Motor neuron (in vitro differentiated cells): Measurements from ENCODE around the gene TMEM139. TPM values are rescaled to one million over a fixed set of nuclear protein-coding genes. Genes with fewer than 3 reads are reported as not detected.

ENCODE experiments used
- ATAC-seq, 8 experiments: fragments of 200-7000 bp; cut with Tn5 transposase; replicated peaks in 6 of 8; 2 replicates each; pipeline ENCODE4 v1.8.0; 2021; ENCODE audit warnings: mild to moderate bottlenecking in 8 of 8, moderate library complexity in 8 of 8
- H3K27ac ChIP-seq, 2 donors: fragments of 250-450 bp; sonication (Bioruptor Pico); 2 replicates each; pipeline ENCODE4 v1.9.0; 2021; ENCODE audit warnings: antibody characterized with exemption in 2 of 2, mild to moderate bottlenecking in 2 of 2, moderate library complexity in 1 of 2
- H3K4me1 ChIP-seq, 2 donors: fragments of 250-450 bp; sonication (Bioruptor Pico); replicated peaks in 1 of 2; 2 replicates each; pipeline ENCODE4 v1.6.1; 2021; ENCODE audit warnings: antibody characterized with exemption in 2 of 2, mild to moderate bottlenecking in 2 of 2, moderate library complexity in 1 of 2
- H3K4me3 ChIP-seq, 5 donors: fragments of 250-450 bp; sonication (Bioruptor Pico); 2 replicates each; pipeline ENCODE4 v1.9.0; 2021; ENCODE audit warnings: antibody characterized with exemption in 5 of 5, mild to moderate bottlenecking in 5 of 5, moderate library complexity in 4 of 5
- WGBS, 10 experiments: fragments of 450-650 bp; shearing (Covaris generic); methylation state at CpG; one replicate each; pipeline ENCODE4 v1.0.0; 2022; 5-methylcytosine and 5-hydroxymethylcytosine counted together
- in situ Hi-C, 9 experiments: fragments of 400-800 bp; cut with MboI; loops; one replicate each; pipeline ENCODE4 v1.15.0; 2021; ENCODE audit warnings: low sequenced_read_pairs in 9 of 9, low pct_unique_long_range_greater_than_20kb in 2 of 9; ENCODE audit not compliant: unreplicated experiment in 9 of 9
- total RNA-seq, 8 experiments: library from RNA; unstranded; fragments of 300-600 nt; gene quantifications; 2 replicates each; pipeline versions ENCODE4 v1.2.3 to v1.2.4, GENCODE V29; 2022

Gene TMEM139
- total RNA-seq, 8 experiments from 2014 or later, result 0.51 to 4.5 (median 1.8) TPM

DNA sequence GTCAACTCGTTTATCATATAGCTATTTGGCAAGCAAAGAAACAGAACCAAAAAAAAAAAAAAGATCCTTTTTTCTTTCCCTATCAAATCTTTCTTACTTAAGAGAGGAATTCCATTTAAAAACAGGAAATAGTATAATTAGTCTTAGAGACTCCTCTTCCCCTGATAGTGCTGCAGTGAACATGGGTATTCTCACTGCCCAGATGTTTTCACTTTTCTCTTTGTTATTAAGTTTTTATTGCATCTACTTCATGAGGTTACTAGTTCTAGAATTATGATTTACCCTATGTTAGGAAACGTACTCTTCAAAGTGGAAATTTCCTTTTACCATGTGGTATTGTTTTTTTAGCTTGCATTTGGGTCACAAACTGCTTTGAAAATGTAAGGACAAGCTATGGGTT lies 11.9 kb downstream of the TMEM139 start:
- H3K4me3 ChIP-seq, result no peak overlapping the region
- in situ Hi-C loops, result loop anchor here in 1 of 9 experiments (25.0 kb wide), 1 partner anchor 91 kb away; the partner anchor contains the start of gene ZYX
- H3K4me1 ChIP-seq, result no peaks in the 10 kb centered on the region
- ATAC-seq, result no peak
- WGBS, 10 experiments, result 0 to 100% (median 91%) methylated on average over 1 to 2 of the region's 2 CpGs; no CpG with 5 or more reads in 1 of the 10 experiments
- no peak overlapping the region for H3K27ac ChIP-seq

GRCh38 chr7:143299346-143299745 lies 14.6 kb downstream of the TMEM139 start:
- no peak for ATAC-seq
- in situ Hi-C loops, result loop anchor here in 1 of 9 experiments (25.0 kb wide), 1 partner anchor 88 kb away; the partner anchor contains the start of gene ZYX
- no peaks in the 10 kb centered on the region for H3K4me1 ChIP-seq
- WGBS, 10 experiments, result 17 to 100% (median 78%) methylated on average over 1 to 2 of the region's 2 CpGs; no CpG with 5 or more reads in 4 of the 10 experiments
- no peak overlapping the region for H3K27ac ChIP-seq
- H3K4me3 ChIP-seq, result no peak overlapping the region

DNA sequence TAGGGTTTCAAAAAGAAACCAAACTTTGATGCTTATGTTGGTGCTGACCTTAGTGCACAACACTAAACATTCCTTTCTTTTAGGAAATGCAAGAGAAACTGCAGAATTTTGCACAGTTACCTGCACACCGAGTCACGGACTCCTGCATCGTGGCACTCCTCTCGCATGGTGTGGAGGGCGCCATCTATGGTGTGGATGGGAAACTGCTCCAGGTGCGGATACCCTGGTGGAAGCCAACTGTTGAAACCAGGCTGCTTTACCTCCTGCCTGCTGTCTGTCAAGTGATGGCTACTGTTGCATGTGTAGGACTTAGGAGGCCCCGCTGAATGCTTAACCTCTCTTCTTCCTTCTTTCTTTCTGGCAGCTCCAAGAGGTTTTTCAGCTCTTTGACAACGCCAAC lies 15.1 kb downstream of the TMEM139 start:
- 60 to 100% (median 83%) methylated on average over 1 to 7 of the region's 8 CpGs; no CpG with 5 or more reads in 3 of the 10 experiments for WGBS, 10 experiments
- Histone ChIP-seq H3K4me3 (no peak overlapping the region), H3K27ac (no peak overlapping the region), H3K4me1 (no peaks in the 10 kb centered on the region)
- peak in 2 of 8 experiments; percentile 39 to 64 for ATAC-seq
- in situ Hi-C loops, result loop anchor here in 1 of 9 experiments (25.0 kb wide), 1 partner anchor 87 kb away; the partner anchor contains the start of gene ZYX

DNA sequence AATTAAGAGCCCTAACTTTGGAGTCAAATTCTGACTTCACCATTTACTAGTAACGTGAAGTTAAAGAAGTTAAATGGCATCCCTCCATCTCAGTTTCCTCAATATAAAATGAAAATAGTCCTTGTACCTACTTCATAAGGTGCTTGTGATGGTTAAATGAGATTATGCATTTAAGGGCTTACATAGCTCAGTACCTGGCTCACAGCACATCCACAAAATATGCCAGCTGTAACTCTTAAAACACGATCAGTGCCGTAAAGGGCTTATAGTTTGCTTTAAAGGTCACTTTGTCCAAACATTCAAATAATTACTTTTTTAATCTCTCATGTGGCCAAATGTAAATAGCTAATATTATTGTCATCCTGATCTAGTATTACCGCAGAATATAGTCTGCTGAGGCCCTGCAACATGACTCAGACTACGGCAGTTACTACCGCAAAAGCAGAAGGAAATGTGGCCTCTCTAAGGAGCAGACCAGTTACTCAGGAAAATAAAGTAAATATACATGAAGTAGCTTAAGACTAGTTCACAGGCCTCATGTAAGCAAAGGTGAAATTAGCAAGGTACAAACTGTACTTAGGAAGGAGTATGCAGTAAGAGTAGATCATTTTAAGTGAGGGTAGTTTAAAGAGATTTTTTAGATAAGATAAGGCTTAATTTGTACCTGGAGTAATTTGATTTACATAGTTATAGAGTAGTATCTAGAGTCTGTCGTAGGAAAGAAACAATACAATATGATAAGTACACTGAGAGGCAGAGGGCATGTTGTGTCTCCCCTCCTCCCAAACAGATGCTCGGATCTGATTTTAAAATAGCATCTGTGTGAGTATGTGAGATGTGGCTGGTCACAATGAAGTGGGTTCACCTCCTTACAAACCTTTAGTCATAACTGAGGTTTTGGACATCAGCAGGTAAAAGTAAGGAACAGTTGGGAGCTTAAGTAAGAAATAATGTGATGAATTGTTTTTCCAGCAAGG lies 16.5 kb downstream of the TMEM139 start:
- H3K27ac ChIP-seq, result no peak overlapping the region
- no peak for ATAC-seq
- H3K4me1 ChIP-seq, result no peaks in the 10 kb centered on the region
- in situ Hi-C loops, result no loop called here
- H3K4me3 ChIP-seq, result no peak overlapping the region
- 86 to 100% (median 98%) methylated on average over 5 to 8 of the region's 8 CpGs; no CpG with 5 or more reads in 2 of the 10 experiments for WGBS, 10 experiments

GRCh38 chr7:143303733-143304132 lies 19.0 kb downstream of the TMEM139 start:
- Histone ChIP-seq H3K4me1 (no peaks in the 10 kb centered on the region), H3K4me3 (no peak overlapping the region), H3K27ac (no peak overlapping the region)
- in situ Hi-C loops, result no loop called here
- ATAC-seq, result no peak
- whole genome bisulfite sequencing, 10 experiments, result 86 to 100% (median 98%) methylated on average over 1 to 10 of the region's 10 CpGs

DNA sequence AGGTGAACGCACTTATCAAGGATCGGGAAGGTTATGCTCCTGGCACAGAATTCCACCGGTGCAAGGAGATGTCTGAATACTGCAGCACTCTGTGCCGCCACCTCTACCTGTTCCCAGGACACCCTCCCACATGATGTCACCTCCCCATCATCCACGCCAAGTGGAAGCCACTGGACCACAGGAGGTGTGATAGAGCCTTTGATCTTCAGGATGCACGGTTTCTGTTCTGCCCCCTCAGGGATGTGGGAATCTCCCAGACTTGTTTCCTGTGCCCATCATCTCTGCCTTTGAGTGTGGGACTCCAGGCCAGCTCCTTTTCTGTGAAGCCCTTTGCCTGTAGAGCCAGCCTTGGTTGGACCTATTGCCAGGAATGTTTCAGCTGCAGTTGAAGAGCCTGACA lies 20.2 kb downstream of the TMEM139 start:
- Histone ChIP-seq H3K27ac (no peak overlapping the region), H3K4me3 (no peak overlapping the region), H3K4me1 (no peaks in the 10 kb centered on the region)
- ATAC-seq, result no peak
- in situ Hi-C loops, result no loop called here
- 79 to 100% (median 97%) methylated on average over 1 to 6 of the region's 6 CpGs; no CpG with 5 or more reads in 6 of the 10 experiments for WGBS, 10 experiments

DNA sequence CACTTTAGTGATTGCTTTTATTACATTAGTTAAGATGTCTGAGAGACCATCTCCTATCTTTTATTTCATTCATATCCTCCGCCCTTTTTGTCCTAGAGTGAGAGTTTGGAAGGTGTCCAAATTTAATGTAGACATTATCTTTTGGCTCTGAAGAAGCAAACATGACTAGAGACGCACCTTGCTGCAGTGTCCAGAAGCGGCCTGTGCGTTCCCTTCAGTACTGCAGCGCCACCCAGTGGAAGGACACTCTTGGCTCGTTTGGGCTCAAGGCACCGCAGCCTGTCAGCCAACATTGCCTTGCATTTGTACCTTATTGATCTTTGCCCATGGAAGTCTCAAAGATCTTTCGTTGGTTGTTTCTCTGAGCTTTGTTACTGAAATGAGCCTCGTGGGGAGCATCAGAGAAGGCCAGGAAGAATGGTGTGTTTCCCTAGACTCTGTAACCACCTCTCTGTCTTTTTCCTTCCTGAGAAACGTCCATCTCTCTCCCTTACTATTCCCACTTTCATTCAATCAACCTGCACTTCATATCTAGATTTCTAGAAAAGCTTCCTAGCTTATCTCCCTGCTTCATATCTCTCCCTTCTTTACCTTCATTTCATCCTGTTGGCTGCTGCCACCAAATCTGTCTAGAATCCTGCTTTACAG lies 20.8 kb downstream of the TMEM139 start:
- Histone ChIP-seq H3K4me3 (no peak overlapping the region), H3K27ac (no peak overlapping the region), H3K4me1 (no peaks in the 10 kb centered on the region)
- WGBS, 10 experiments, result 52 to 100% (median 89%) methylated on average over 1 to 9 of the region's 10 CpGs
- in situ Hi-C loops, result no loop called here
- peak in 3 of 8 experiments; percentile 77 to 87 (median 82) for ATAC-seq

DNA sequence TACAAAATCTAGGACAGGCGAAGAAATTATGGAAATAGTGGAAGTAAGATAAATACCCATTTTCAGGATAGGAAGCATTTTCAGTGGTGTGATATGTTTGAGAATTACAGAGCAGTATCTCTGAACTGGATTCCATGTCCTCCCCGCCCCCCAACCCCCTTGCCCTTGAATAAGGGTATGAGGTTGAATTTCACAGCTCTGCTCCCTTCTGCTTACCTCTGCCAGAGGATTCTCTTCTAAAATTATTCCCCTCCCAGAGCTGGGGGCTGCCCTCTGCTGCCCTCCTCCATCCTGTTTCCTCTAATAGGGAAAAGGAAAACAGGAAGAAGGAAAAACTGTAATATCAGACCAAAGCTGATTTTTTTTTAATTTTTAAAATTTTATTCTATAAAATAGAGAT lies 23.9 kb downstream of the TMEM139 start:
- 83 to 100% (median 100%) methylated on average over 1 to 2 of the region's 2 CpGs; no CpG with 5 or more reads in 1 of the 10 experiments for WGBS, 10 experiments
- in situ Hi-C loops, result no loop called here
- H3K4me3 ChIP-seq, result no peak overlapping the region
- H3K4me1 ChIP-seq, result no peaks in the 10 kb centered on the region
- ATAC-seq, result no peak
- no peak overlapping the region for H3K27ac ChIP-seq

DNA sequence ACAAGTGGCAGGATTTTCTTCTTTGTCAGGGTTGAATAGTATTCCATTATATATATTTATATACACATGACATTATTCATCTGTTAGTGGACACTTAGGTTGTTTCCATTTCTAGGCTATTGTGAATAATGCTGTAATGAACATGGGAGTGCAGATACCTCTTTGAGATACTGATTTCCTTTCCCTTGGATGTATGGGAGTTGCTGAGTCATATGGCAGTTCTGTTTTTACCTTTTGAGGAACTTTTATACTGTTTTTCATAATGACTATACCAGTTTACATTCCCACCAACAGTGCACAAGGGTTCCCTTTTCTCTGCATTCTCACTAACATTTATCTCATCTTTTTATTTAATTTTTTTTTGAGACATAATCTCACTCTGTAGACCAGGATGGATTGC lies 29.4 kb downstream of the TMEM139 start:
- Histone ChIP-seq H3K4me3 (no peak overlapping the region), H3K4me1 (no peaks in the 10 kb centered on the region), H3K27ac (no peak overlapping the region)
- in situ Hi-C loops, result no loop called here
- no peak for ATAC-seq

GRCh38 chr7:143315776-143316175 lies 31.0 kb downstream of the TMEM139 start, which contains the start of gene CLCN1:
Gene CLCN1 (plus strand): TSS chr7:143316111. CDS start chr7:143316213, 102 bp downstream.
- ATAC-seq, result peak in 2 of 8 experiments; percentile 26 to 32
- Histone ChIP-seq H3K4me1 (no peaks in the 10 kb centered on the region), H3K27ac (no peak within 1 kb of the TSS), H3K4me3 (no peak within 1 kb of the TSS)
- WGBS, 10 experiments, result 54 to 100% (median 90%) methylated on average over 1 to 2 of the region's 5 CpGs; no CpG with 5 or more reads in 6 of the 10 experiments
- in situ Hi-C loops, result no loop called here

DNA sequence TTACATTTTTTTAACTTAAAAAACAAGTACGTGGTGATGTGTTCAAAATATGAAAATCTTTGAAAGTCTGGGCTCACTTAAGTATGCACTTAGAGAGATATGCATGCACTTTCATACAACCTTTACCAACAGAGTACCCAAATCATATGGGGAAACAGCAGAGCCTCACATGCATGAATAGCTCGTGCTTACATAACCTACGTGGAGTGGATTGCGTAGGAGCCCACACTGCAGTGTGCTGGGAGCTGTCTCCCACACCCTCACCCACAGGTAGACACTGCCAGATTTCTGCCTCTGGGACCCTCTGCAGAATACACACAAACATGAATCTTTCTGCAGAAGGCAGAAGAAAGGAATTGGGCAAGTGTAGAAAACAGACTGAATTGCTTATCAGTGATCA lies 31.7 kb downstream of the TMEM139 start:
- 70 to 100% (median 93%) methylated on average over 2 to 4 of the region's 4 CpGs; no CpG with 5 or more reads in 5 of the 10 experiments for WGBS, 10 experiments
- no peak overlapping the region for H3K4me3 ChIP-seq
- no peak overlapping the region for H3K27ac ChIP-seq
- H3K4me1 ChIP-seq, result no peaks in the 10 kb centered on the region
- ATAC-seq, result no peak
- in situ Hi-C loops, result no loop called here

- H3K4me1 ChIP-seq, result peaks cover 7 to 9% of the 10 kb centered on the region in 2 donors
- 0 to 100% (median 80%) methylated on average over 1 to 5 of the region's 5 CpGs; no CpG with 5 or more reads in 3 of the 10 experiments for WGBS, 10 experiments
- in situ Hi-C loops, result no loop called here
- no peak overlapping the region for H3K27ac ChIP-seq
- no peak for ATAC-seq
- H3K4me3 ChIP-seq, result no peak overlapping the region
Measured at GRCh38 chr7:143318661-143319060, 33.9 kb downstream of the TMEM139 start.

DNA sequence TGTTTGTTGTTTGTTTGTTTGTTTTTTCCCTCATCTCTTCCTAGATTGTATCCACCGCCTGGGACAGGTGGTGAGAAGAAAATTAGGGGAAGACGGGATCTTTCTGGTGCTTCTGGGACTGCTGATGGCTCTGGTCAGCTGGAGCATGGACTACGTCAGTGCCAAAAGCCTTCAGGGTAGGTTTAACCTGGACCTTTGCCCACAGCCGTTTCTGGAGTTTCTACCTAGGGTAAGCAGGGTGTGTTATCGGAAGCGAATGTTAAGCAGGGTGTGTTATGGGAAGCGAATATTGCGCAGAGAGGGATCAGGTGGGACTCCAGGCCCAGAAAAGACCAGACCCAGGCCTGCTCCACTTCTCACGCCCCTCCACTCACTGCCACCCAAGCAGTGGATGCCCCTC lies 35.9 kb downstream of the TMEM139 start:
- WGBS, 10 experiments, result 22 to 100% (median 67%) methylated on average over 1 to 6 of the region's 9 CpGs; no CpG with 5 or more reads in 3 of the 10 experiments
- peak in 2 of 8 experiments; percentile 38 to 51 for ATAC-seq
- peaks cover 8 to 9% of the 10 kb centered on the region in 2 donors for H3K4me1 ChIP-seq
- in situ Hi-C loops, result no loop called here
- H3K27ac ChIP-seq, result no peak overlapping the region
- no peak overlapping the region for H3K4me3 ChIP-seq
